Measurements from ENCODE around the gene LKAAEAR1. TPM values are rescaled to one million over a fixed set of nuclear protein-coding genes. Genes with fewer than 3 reads are reported as not detected.

LKAAEAR1 gene
- polyA plus RNA-seq, 2 of the 4 experiments (the other 2 are of a cell fraction): 0.14 to 0.56 TPM

DNA sequence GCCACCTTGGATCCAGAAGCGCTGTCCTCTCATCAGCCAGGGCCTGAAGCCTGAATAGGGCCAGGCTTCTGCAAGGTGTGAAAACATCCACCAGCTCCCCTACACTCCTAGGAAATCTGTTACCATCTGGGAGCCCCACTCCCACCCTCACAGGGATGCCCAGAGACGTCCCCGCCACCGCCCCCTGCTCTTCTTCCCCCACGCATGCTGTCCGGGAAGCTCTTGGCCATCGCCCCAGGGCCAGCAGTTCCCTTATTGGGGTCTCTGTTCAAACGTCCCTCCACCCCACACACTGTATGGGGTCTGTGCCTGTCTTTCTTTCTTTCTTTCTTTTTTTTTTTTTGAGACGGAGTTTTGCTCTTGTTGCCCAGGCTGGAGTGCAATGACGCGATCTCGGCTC is 8.6 kb downstream of the LKAAEAR1 start:
- Histone ChIP-seq H3K4me3 (no peak overlapping the region), H3K27ac (no peak overlapping the region), H3K4me2 (no peak overlapping the region), H3K4me1 (peaks cover 18% of the 10 kb centered on the region), H3K9me3 (no peaks in the 10 kb centered on the region)
- DNase-seq (ENCODE audit: low read depth in 1 of 2, low spot score in 1 of 2) (no peak), ATAC-seq (no peak), FAIRE-seq (no peak)
- CTCF ChIA-PET: interaction anchor here (0.6 to 2.9 kb wide), 9 partner anchors 8 to 89 kb away, joined by 3 to 11 read pairs (median 4); partner anchors contain the start of gene LKAAEAR1
- TF ChIP-seq HEYL (CRISPR knock-in tag; IDR thresholded peaks at IDR 0.05) (no peak), TFCP2L1 (CRISPR knock-in tag; IDR thresholded peaks at IDR 0.05) (no peak), CEBPB (IDR thresholded peaks at IDR 0.05) (no peak), SMC3 (IDR thresholded peaks at IDR 0.05) (no peak), KDM5A (IDR thresholded peaks at IDR 0.05) (no peak), POLR2A (IDR thresholded peaks at IDR 0.05; ENCODE audit: low read length) (no peak), KDM1A (IDR thresholded peaks at IDR 0.05; ENCODE audit: low read depth) (no peak), BHLHE40 (IDR thresholded peaks at IDR 0.05; ENCODE audit: low read depth, low read length) (no peak), HOXB13 (CRISPR knock-in tag; IDR thresholded peaks at IDR 0.05; ENCODE audit: low read depth) (no peak)
- TF ChIP-seq, protein P1, sequence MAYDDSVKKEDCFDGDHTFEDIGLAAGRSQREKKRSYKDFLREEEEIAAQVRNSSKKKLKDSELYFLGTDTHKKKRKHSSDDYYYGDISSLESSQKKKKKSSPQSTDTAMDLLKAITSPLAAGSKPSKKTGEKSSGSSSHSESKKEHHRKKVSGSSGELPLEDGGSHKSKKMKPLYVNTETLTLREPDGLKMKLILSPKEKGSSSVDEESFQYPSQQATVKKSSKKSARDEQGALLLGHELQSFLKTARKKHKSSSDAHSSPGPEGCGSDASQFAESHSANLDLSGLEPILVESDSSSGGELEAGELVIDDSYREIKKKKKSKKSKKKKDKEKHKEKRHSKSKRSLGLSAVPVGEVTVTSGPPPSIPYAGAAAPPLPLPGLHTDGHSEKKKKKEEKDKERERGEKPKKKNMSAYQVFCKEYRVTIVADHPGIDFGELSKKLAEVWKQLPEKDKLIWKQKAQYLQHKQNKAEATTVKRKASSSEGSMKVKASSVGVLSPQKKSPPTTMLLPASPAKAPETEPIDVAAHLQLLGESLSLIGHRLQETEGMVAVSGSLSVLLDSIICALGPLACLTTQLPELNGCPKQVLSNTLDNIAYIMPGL (CRISPR knock-in tag; IDR thresholded peaks at IDR 0.05; ENCODE audit: borderline replicate concordance): no peak
- POLR2A ChIA-PET: no interaction called here
- WGBS (ENCODE audit: missing lambda C conversion rate): 90% methylated on average over 12 of the region's 12 CpGs

DNA sequence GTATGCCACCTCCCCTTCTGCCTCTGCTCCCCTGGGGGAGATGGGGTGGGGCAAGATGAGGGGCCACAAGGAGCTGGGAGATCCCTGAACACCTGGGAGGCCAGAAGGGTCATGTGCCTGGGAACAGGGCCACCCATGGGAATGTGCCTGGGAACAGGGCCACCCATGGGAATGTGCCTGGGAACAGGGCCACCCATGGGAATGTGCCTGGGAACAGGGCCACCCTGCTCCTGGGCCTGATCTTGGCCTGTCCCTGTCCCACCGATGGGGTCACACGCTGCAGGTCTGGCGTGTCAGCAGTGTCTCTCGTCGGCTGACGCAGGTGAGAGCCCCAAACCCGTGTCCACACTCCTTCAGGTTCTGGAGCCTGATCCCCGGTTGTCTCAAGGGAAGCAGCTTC is 9.2 kb downstream of the LKAAEAR1 start:
- POLR2A ChIA-PET: no interaction called here

More for the DNA sequence above, 9.2 kb downstream of the LKAAEAR1 start:
- CTCF ChIA-PET: interaction anchor here (0.6 to 2.9 kb wide), 5 partner anchors 9 to 46 kb away, joined by 3 to 11 read pairs (median 6); partner anchors contain the start of gene LKAAEAR1
- DNase-seq (ENCODE audit: low read depth in 1 of 2, low spot score in 1 of 2) (no peak), FAIRE-seq (no peak), ATAC-seq (no peak)
- Histone ChIP-seq H3K4me2 (no peak overlapping the region), H3K4me1 (peaks cover 14% of the 10 kb centered on the region), H3K27ac (no peak overlapping the region), H3K9me3 (no peaks in the 10 kb centered on the region), H3K4me3 (no peak overlapping the region)
- TF ChIP-seq ZSCAN20 (CRISPR knock-in tag; IDR thresholded peaks at IDR 0.05) (no peak), MAFK (IDR thresholded peaks at IDR 0.05; ENCODE audit: partially characterized antibody) (no peak), NPAS2 (CRISPR knock-in tag; IDR thresholded peaks at IDR 0.05; ENCODE audit: borderline replicate concordance) (no peak), RCOR1 (IDR thresholded peaks at IDR 0.05; ENCODE audit: low read depth, low read length) (no peak), JUNB (IDR thresholded peaks at IDR 0.05) (no peak), RFX5 (IDR thresholded peaks at IDR 0.05) (no peak), POLR2A (IDR thresholded peaks at IDR 0.05; ENCODE audit: low read length) (no peak), HOXA7 (CRISPR knock-in tag; IDR thresholded peaks at IDR 0.05) (no peak), NFE2L2 (conservative IDR thresholded peaks at IDR 0.05; ENCODE audit: low read length) (no peak), CHD2 (IDR thresholded peaks at IDR 0.05; ENCODE audit: low read length, partially characterized antibody) (no peak)
- TF ChIP-seq, protein P2, sequence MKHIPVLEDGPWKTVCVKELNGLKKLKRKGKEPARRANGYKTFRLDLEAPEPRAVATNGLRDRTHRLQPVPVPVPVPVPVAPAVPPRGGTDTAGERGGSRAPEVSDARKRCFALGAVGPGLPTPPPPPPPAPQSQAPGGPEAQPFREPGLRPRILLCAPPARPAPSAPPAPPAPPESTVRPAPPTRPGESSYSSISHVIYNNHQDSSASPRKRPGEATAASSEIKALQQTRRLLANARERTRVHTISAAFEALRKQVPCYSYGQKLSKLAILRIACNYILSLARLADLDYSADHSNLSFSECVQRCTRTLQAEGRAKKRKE (CRISPR knock-in tag; IDR thresholded peaks at IDR 0.05; ENCODE audit: low read depth): no peak
- TF ChIP-seq, protein P3, sequence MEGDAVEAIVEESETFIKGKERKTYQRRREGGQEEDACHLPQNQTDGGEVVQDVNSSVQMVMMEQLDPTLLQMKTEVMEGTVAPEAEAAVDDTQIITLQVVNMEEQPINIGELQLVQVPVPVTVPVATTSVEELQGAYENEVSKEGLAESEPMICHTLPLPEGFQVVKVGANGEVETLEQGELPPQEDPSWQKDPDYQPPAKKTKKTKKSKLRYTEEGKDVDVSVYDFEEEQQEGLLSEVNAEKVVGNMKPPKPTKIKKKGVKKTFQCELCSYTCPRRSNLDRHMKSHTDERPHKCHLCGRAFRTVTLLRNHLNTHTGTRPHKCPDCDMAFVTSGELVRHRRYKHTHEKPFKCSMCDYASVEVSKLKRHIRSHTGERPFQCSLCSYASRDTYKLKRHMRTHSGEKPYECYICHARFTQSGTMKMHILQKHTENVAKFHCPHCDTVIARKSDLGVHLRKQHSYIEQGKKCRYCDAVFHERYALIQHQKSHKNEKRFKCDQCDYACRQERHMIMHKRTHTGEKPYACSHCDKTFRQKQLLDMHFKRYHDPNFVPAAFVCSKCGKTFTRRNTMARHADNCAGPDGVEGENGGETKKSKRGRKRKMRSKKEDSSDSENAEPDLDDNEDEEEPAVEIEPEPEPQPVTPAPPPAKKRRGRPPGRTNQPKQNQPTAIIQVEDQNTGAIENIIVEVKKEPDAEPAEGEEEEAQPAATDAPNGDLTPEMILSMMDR (IDR thresholded peaks at IDR 0.05): no peak
- TF ChIP-seq, protein P4, sequence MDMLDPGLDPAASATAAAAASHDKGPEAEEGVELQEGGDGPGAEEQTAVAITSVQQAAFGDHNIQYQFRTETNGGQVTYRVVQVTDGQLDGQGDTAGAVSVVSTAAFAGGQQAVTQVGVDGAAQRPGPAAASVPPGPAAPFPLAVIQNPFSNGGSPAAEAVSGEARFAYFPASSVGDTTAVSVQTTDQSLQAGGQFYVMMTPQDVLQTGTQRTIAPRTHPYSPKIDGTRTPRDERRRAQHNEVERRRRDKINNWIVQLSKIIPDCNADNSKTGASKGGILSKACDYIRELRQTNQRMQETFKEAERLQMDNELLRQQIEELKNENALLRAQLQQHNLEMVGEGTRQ (IDR thresholded peaks at IDR 0.05): no peak
- TF ChIP-seq, protein P1 (CRISPR knock-in tag; IDR thresholded peaks at IDR 0.05; ENCODE audit: borderline replicate concordance): no peak
- WGBS (ENCODE audit: missing lambda C conversion rate): 94% methylated on average over 8 of the region's 8 CpGs

All from A549 (cell line).